ENCODE results near the gene TPX2.

TPX2 gene

DNA sequence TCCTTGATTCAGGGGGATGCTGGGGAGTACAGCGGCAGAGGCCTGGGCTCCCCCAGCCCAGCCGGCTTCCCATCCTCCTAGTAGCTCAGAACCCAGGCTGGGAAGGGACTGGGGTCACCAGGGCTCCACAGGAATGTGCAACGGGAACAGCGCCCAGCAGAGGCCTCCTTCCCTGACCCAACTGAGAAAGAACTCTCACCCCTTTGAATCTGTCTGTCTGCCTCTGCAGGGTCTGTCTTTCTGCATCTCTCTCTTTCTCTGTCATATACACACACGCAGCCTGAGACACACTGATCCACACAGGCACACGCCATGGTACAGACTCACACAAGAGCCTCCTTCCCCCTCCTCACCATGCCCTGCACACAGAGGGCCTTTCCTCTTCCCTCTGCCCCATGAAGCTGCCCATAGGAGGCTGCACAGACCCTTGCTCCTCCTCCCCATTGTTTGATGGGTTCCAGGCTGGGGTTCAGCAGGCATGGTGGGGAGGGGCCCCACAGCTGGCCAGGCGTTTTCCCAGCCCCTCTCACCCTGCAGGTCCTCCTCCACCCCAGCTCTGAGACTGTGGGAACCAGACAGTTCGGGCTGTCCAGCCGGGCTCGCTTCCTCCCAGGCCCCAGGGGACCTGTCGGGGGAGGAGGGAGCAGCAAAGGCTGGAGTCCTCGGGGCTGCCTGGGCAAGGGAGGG is 103.5 kb downstream of the TPX2 start:
- Histone ChIP-seq H3K27ac (ENCODE audit: insufficient read depth, low read depth, low read length, poor library complexity, severe bottlenecking) (peak overlapping the region; percentile 11), H3K36me3 (ENCODE audit: control insufficient read depth, insufficient read depth, low read length) (no peaks in the 10 kb centered on the region), H3K4me3 (ENCODE audit: insufficient read depth, low read depth, low read length) (no peak overlapping the region), H3K9me3 (ENCODE audit: control insufficient read depth, low read length) (no peaks in the 10 kb centered on the region), H3K4me1 (ENCODE audit: control insufficient read depth, insufficient read depth, low read length) (peaks cover 38% of the 10 kb centered on the region), H3K27me3 (ENCODE audit: control insufficient read depth, insufficient read depth, low read length, poor library complexity, severe bottlenecking) (no peaks in the 10 kb centered on the region)
- 43 to 57% methylated on average over 12 of the region's 12 CpGs for WGBS, 2 experiments

DNA sequence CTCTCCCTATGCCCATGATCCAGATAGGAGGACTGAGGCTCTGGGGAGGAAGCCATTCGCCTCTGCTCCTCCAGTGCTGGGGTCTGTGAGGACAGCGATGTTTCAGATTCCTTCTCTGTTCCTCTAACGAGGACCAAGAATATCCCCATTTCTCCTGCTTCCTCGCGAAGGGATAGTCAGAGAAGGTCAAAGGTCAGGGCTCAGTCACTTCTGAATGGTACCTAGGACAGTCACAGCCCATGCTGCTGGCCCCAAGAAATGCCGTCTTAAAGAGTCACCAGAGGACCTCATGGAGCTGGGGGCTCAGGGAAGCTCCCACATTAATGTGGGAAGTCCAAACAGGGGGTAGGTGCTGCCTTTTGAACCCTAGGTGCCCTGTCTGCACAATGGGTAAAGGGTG is 104.2 kb downstream of the TPX2 start:
- Histone ChIP-seq H3K36me3 (ENCODE audit: control insufficient read depth, insufficient read depth, low read length) (no peaks in the 10 kb centered on the region), H3K4me3 (ENCODE audit: insufficient read depth, low read depth, low read length) (no peak overlapping the region), H3K27ac (ENCODE audit: insufficient read depth, low read depth, low read length, poor library complexity, severe bottlenecking) (no peak overlapping the region), H3K27me3 (ENCODE audit: control insufficient read depth, insufficient read depth, low read length, poor library complexity, severe bottlenecking) (no peaks in the 10 kb centered on the region), H3K4me1 (ENCODE audit: control insufficient read depth, insufficient read depth, low read length) (peaks cover 31% of the 10 kb centered on the region), H3K9me3 (ENCODE audit: control insufficient read depth, low read length) (no peaks in the 10 kb centered on the region)
- 74 to 81% methylated on average over 6 of the region's 6 CpGs for WGBS, 2 experiments

DNA sequence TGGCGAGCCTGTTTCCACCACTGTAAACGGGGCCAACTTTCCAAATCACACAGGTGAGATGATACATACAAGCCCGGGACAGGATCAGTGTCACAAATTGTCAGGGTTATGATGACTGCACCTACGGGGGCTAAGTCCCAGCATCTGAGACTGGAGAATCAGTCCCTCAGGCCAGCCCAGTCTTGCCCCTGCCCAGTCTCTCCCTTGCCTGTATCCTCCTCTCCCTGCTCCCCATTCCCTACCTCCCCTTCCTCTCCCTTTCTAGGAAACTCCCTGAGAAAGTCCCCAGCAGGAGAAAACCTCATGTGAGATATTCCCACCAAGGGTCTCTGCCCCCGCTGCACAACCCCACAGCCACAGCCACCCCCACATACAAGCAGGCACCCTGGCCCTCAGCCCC is 104.8 kb downstream of the TPX2 start:
- no peak overlapping the region for H3K4me3 ChIP-seq (ENCODE audit: insufficient read depth, low read depth, low read length)
- no peaks in the 10 kb centered on the region for H3K36me3 ChIP-seq (ENCODE audit: control insufficient read depth, insufficient read depth, low read length)
- no peaks in the 10 kb centered on the region for H3K9me3 ChIP-seq (ENCODE audit: control insufficient read depth, low read length)
- no peaks in the 10 kb centered on the region for H3K27me3 ChIP-seq (ENCODE audit: control insufficient read depth, insufficient read depth, low read length, poor library complexity, severe bottlenecking)
- peaks cover 31% of the 10 kb centered on the region for H3K4me1 ChIP-seq (ENCODE audit: control insufficient read depth, insufficient read depth, low read length)
- no peak overlapping the region for H3K27ac ChIP-seq (ENCODE audit: insufficient read depth, low read depth, low read length, poor library complexity, severe bottlenecking)
- WGBS, 2 experiments, result 92 to 94% methylated on average over 5 of the region's 5 CpGs

DNA sequence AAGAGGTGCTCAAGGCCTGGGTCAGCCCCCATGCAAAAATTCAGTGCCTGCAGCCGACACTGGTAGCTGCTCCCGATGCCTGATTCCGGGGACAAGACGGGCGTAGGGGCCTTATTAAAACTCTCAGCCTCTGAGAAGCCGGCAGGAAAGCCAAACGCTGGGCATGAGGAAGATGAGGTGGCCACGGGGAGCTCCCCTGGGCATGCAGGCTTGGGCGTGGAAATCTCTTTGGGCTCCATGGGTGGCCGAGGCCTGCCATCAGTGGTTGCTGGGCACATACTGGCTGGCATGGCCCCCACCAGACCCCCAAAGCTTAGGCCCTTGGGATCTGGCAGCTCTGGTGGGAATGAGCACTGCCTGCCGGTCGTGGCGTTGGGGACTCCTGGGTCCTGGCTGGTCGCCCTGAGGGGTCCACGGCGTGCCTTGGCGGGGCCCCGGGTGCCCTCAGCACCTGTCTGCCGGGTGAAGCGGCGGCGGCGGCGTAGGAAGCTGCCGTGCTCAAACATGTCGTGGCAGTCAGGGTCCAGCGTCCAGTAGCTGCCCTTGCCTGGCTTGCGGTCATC is 105.7 kb downstream of the TPX2 start:
- Histone ChIP-seq H3K4me1 (ENCODE audit: control insufficient read depth, insufficient read depth, low read length) (peaks cover 31% of the 10 kb centered on the region), H3K27ac (ENCODE audit: insufficient read depth, low read depth, low read length, poor library complexity, severe bottlenecking) (no peak overlapping the region), H3K4me3 (ENCODE audit: insufficient read depth, low read depth, low read length) (no peak overlapping the region), H3K36me3 (ENCODE audit: control insufficient read depth, insufficient read depth, low read length) (no peaks in the 10 kb centered on the region), H3K27me3 (ENCODE audit: control insufficient read depth, insufficient read depth, low read length, poor library complexity, severe bottlenecking) (peaks cover 7% of the 10 kb centered on the region), H3K9me3 (ENCODE audit: control insufficient read depth, low read length) (no peaks in the 10 kb centered on the region)
- WGBS, 2 experiments, result 94 to 95% methylated on average over 28 of the region's 28 CpGs

DNA sequence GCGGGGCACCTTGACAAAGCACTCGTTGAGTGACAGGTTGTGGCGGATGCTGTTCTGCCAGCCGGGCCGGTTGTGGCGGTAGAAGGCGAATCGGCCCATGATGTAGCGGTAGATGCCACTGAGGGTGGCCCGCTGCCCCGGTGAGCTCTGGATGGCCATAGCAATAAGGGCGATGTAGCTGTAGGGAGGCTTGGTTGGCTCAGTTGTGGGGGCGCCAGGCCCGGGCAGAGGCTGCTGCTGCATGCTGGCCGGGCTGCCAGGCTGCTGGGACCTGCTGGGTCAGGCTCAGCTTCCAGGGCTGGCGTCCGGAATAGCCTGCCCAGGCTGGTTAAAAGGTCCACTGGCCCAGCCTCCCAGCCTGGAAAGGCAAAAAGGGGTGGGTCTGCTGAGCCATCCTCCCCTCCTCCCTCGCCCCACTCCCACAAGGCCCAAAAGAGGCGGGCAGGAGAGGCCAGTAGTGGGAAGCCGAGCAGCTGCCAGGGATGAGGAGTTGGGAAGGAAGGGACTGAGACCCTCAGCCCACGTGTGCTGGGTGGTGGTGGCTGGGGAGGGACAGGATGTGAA is 106.3 kb downstream of the TPX2 start, which contains the start of gene FOXS1:
FOXS1 (minus strand) TSS at position 305 of the 564 bp plus-strand sequence; CDS start at position 243, 62 bp downstream.
- Histone ChIP-seq H3K4me1 (ENCODE audit: control insufficient read depth, insufficient read depth, low read length) (peaks cover 31% of the 10 kb centered on the region), H3K9me3 (ENCODE audit: control insufficient read depth, low read length) (no peaks in the 10 kb centered on the region), H3K27me3 (ENCODE audit: control insufficient read depth, insufficient read depth, low read length, poor library complexity, severe bottlenecking) (peaks cover 7% of the 10 kb centered on the region), H3K27ac (ENCODE audit: insufficient read depth, low read depth, low read length, poor library complexity, severe bottlenecking) (no peak within 1 kb of the TSS), H3K36me3 (ENCODE audit: control insufficient read depth, insufficient read depth, low read length) (no peaks in the 10 kb centered on the region), H3K4me3 (ENCODE audit: insufficient read depth, low read depth, low read length) (no peak within 1 kb of the TSS)
- 64 to 69% methylated on average over 21 of the region's 21 CpGs for WGBS, 2 experiments

DNA sequence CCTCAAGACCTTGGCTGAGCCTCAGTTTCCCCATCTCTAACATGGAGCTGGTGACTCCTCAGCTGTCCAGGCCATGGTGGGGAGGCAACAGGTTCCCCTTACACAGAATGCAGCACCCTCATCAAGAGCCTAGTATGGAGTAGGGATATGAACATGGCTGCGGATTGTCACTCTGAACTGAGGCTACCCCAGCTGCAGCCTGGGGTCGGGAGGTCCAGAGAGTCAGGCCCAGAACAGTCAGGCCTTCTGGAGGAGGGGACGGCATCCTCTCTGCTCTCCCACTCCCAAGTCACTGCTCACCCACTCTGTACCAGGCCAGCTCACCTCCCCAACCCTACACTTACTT is 107.7 kb downstream of the TPX2 start:
- peaks cover 13% of the 10 kb centered on the region for H3K27me3 ChIP-seq (ENCODE audit: control insufficient read depth, insufficient read depth, low read length, poor library complexity, severe bottlenecking)
- WGBS, 2 experiments, result 82 to 91% methylated on average over 3 of the region's 3 CpGs
- no peaks in the 10 kb centered on the region for H3K36me3 ChIP-seq (ENCODE audit: control insufficient read depth, insufficient read depth, low read length)
- peaks cover 22% of the 10 kb centered on the region for H3K4me1 ChIP-seq (ENCODE audit: control insufficient read depth, insufficient read depth, low read length)
- no peaks in the 10 kb centered on the region for H3K9me3 ChIP-seq (ENCODE audit: control insufficient read depth, low read length)
- H3K27ac ChIP-seq (ENCODE audit: insufficient read depth, low read depth, low read length, poor library complexity, severe bottlenecking), result no peak overlapping the region
- no peak overlapping the region for H3K4me3 ChIP-seq (ENCODE audit: insufficient read depth, low read depth, low read length)

DNA sequence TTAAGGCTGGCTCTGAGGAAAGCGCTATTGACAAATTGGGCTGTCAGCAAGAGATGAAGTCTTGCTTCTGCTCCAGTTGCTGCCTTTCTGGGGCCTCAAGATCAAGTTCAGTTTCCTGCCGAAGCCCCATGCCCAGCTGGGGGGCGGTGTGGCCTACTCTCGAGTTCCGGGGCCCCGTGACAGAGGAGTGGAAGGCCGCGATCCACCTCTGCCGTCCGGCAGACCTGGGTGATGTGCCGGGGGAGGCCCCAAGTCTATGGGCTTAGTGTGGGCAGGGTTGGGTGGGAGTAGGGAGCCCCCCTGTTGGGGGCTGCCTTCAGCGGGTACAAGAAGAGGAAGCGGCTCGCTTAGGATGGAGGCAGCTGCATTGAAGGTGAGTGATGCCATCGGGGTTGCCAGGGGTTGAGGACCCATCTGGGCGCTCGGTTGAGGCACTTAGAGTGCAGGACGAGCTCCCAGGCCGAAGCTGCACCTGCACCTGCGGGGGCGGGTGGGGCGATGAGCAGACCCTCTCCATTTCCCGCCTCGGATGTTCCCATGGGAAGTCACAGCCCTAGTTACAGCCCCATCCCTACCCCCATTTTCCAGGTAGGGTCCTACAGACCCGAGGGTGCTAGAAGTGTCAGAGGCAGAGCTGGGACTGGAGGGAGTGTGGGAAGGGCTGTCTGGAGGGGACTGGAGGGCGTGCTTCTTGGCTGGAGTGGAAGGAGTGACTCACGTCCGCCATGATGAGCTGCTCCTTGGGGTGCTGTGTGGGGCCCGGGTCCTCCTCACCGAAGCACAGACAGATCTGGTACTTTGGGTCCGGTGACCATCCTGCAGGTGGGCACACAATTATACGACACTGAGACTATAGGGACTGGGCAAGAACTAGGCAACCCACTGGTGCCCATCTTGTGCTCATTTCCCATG is 109.3 kb downstream of the TPX2 start:
- Histone ChIP-seq H3K27ac (ENCODE audit: insufficient read depth, low read depth, low read length, poor library complexity, severe bottlenecking) (no peak overlapping the region), H3K4me1 (ENCODE audit: control insufficient read depth, insufficient read depth, low read length) (peaks cover 9% of the 10 kb centered on the region), H3K36me3 (ENCODE audit: control insufficient read depth, insufficient read depth, low read length) (no peaks in the 10 kb centered on the region), H3K9me3 (ENCODE audit: control insufficient read depth, low read length) (no peaks in the 10 kb centered on the region), H3K4me3 (ENCODE audit: insufficient read depth, low read depth, low read length) (no peak overlapping the region), H3K27me3 (ENCODE audit: control insufficient read depth, insufficient read depth, low read length, poor library complexity, severe bottlenecking) (peaks cover 13% of the 10 kb centered on the region)
- WGBS, 2 experiments, result 92% methylated on average over 32 of the region's 32 CpGs

DNA sequence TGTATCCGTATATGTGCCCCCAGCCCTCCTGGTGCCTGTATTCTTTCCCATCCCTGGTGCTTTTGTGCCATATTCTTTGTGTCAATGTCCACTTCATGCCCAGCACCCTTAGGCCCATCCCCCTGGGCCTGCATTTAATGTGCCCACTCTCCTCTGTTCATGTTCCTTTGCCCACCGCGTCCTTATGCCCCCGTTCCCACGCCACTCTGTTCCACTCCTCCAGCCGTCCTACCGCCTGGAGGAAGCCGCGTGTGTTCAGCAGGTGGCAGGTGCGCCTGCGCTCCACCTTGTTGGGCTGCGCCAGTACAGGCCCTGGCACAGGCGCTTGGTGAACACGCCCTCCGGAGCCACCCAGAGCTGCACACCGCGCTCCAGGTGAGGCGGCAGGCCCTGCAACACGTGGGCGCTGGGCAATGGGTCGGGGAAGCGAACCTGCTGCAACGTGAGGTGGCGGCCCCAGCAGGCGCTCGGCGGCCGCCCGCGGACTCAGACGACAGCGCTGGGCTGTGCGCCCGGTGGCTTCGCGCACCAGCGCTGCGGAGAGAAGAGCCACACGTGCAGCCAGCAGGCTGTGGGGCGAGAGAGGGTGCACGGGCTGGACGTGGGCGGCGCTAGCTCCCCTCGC is 110.3 kb downstream of the TPX2 start:
- WGBS, 2 experiments, result 83 to 85% methylated on average over 45 of the region's 45 CpGs
- H3K9me3 ChIP-seq (ENCODE audit: control insufficient read depth, low read length), result no peaks in the 10 kb centered on the region
- H3K4me1 ChIP-seq (ENCODE audit: control insufficient read depth, insufficient read depth, low read length), result peaks cover 9% of the 10 kb centered on the region
- peaks cover 13% of the 10 kb centered on the region for H3K27me3 ChIP-seq (ENCODE audit: control insufficient read depth, insufficient read depth, low read length, poor library complexity, severe bottlenecking)
- no peak overlapping the region for H3K4me3 ChIP-seq (ENCODE audit: insufficient read depth, low read depth, low read length)
- H3K27ac ChIP-seq (ENCODE audit: insufficient read depth, low read depth, low read length, poor library complexity, severe bottlenecking), result no peak overlapping the region
- no peaks in the 10 kb centered on the region for H3K36me3 ChIP-seq (ENCODE audit: control insufficient read depth, insufficient read depth, low read length)
